SK-N-MC (cell line): ENCODE data around the gene TMEM204.

Source experiments
- EZH2 ChIP-seq: fragments of 200-600 bp; sonication (generic); IDR thresholded peaks from one replicate; pipeline ENCODE4 v1.6.1; 2017; ENCODE audit warnings: antibody characterized with exemption
- POLR2AphosphoS5 ChIP-seq: IDR thresholded peaks from 2 replicates; pipeline ENCODE4 v1.6.1; 2012; ENCODE audit warnings: mild to moderate bottlenecking, low read depth, low read length, borderline replicate concordance

DNA sequence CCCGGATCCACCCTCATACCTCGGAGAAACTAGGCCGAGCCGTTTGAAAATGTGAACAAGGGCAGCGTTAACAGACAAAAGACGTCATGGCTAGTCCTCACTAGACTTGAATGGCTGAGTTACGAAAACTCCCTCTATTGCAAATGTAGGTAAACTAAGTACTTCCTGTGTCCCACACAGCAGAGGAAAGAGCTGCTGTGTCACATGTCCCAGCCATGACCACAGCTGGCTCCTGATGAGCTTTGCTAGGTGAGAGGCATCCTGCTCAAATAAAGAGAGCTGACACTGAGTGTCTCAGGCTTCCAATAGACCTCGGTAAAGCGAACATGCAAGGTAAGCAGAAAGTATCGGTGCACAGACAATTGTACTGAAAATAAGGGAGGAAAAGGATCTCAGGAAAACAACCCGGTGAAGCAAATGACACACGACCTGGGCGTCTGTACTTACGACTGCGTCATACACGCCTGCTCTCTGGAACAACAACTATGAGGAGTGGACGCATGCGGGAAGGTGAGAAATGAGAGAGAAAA lies 26.0 kb downstream of the TMEM204 start:
- no peak for TF ChIP-seq POLR2AphosphoS5
- no peak for TF ChIP-seq EZH2
